Parathyroid adenoma (tissue), 2 donors: ENCODE data around the gene KIF26A.

Experiments
- H2AFZ ChIP-seq: fragments of 300-600 bp; sonication (generic); one replicate; pipeline ENCODE4 v1.7.0; 2017; ENCODE audit warnings: antibody characterized with exemption, mild to moderate bottlenecking
- H3K27ac ChIP-seq: fragments of 300-600 bp; sonication (generic); one replicate; pipeline ENCODE4 v1.7.0; 2017
- H3K27me3 ChIP-seq: fragments of 300-600 bp; sonication (generic); one replicate; pipeline ENCODE4 v1.7.0; 2017; ENCODE audit warnings: low read length; ENCODE audit not compliant: control insufficient read depth, insufficient read depth
- H3K36me3 ChIP-seq: fragments of 300-600 bp; sonication (generic); one replicate; pipeline ENCODE4 v1.7.0; 2017; ENCODE audit warnings: low read length; ENCODE audit not compliant: control insufficient read depth, insufficient read depth
- H3K4me1 ChIP-seq: fragments of 300-600 bp; sonication (generic); one replicate; pipeline ENCODE4 v1.7.0; 2017; ENCODE audit warnings: control low read depth
- H3K4me2 ChIP-seq: fragments of 300-600 bp; sonication (generic); one replicate; pipeline ENCODE4 v1.7.0; 2017; ENCODE audit warnings: low read length
- H3K4me3 ChIP-seq: fragments of 300-600 bp; sonication (generic); one replicate; pipeline ENCODE4 v1.7.0; 2017; ENCODE audit warnings: low read depth, low read length
- H3K79me2 ChIP-seq: fragments of 300-600 bp; sonication (generic); one replicate; pipeline ENCODE4 v1.7.0; 2017; ENCODE audit warnings: control low read depth
- H3K9ac ChIP-seq: fragments of 300-600 bp; sonication (generic); one replicate; pipeline ENCODE4 v1.7.0; 2017; ENCODE audit warnings: mild to moderate bottlenecking
- H3K9me3 ChIP-seq: fragments of 300-600 bp; sonication (generic); one replicate; pipeline ENCODE4 v1.7.0; 2017; ENCODE audit warnings: low read length; ENCODE audit not compliant: control insufficient read depth
- CTCF ChIP-seq: fragments of 300-600 bp; sonication (generic); IDR thresholded peaks from one replicate; pipeline ENCODE4 v1.7.0; 2017; ENCODE audit warnings: antibody characterized with exemption, mild to moderate bottlenecking
- donor health status: primary hyperparathyroidism.

Gene KIF26A

GRCh38 chr14:104141621-104142091 lies 3.3 kb downstream of the KIF26A start:
- Histone ChIP-seq H3K9ac (no peak overlapping the region), H3K79me2 (no peaks in the 10 kb centered on the region), H3K4me3 (no peak overlapping the region), H3K9me3 (no peaks in the 10 kb centered on the region), H3K4me2 (no peak overlapping the region), H3K27me3 (peaks cover under 1% of the 10 kb centered on the region), H3K4me1 (peaks cover 6% of the 10 kb centered on the region), H2AFZ (no peak overlapping the region), H3K27ac (no peak overlapping the region), H3K36me3 (no peaks in the 10 kb centered on the region)
- no peak for TF ChIP-seq CTCF

GRCh38 chr14:104142136-104142945 lies 4.0 kb downstream of the KIF26A start:
- Histone ChIP-seq H3K36me3 (no peaks in the 10 kb centered on the region), H3K27ac (no peak overlapping the region), H3K4me1 (peaks cover 3% of the 10 kb centered on the region)

GRCh38 chr14:104142946-104143470 lies 4.6 kb downstream of the KIF26A start:
- Histone ChIP-seq H3K9ac (no peak overlapping the region), H2AFZ (no peak overlapping the region), H3K27me3 (no peaks in the 10 kb centered on the region), H3K27ac (no peak overlapping the region), H3K4me3 (no peak overlapping the region), H3K4me2 (no peak overlapping the region), H3K9me3 (no peaks in the 10 kb centered on the region), H3K4me1 (no peaks in the 10 kb centered on the region), H3K79me2 (no peaks in the 10 kb centered on the region), H3K36me3 (no peaks in the 10 kb centered on the region)
- TF ChIP-seq CTCF: no peak

More at GRCh38 chr14:104142136-104142945, 4.0 kb downstream of the KIF26A start:
- Histone ChIP-seq H3K27me3 (no peaks in the 10 kb centered on the region), H3K4me3 (no peak overlapping the region), H3K79me2 (no peaks in the 10 kb centered on the region), H3K9ac (no peak overlapping the region), H3K9me3 (no peaks in the 10 kb centered on the region), H3K4me2 (no peak overlapping the region), H2AFZ (no peak overlapping the region)
- no peak for TF ChIP-seq CTCF

- Histone ChIP-seq H2AFZ (no peak overlapping the region), H3K4me1 (no peaks in the 10 kb centered on the region), H3K27ac (no peak overlapping the region), H3K4me3 (no peak overlapping the region), H3K79me2 (no peaks in the 10 kb centered on the region), H3K36me3 (no peaks in the 10 kb centered on the region), H3K4me2 (no peak overlapping the region), H3K27me3 (no peaks in the 10 kb centered on the region), H3K9ac (no peak overlapping the region), H3K9me3 (no peaks in the 10 kb centered on the region)
- TF ChIP-seq CTCF: no peak
Observed at GRCh38 chr14:104143521-104144452, 5.4 kb downstream of the KIF26A start.
